Mesenchymal stem cell (in vitro differentiated cells and primary cell): ENCODE measurements around the gene DNAJB7.

Experiments used
- DNase-seq: peaks from one replicate; pipeline ENCODE4 v3.0.0-alpha.2; 2013
- H2AFZ ChIP-seq: one replicate; pipeline ENCODE4 v1.6.1; 2013; ENCODE audit warnings: low read depth, mild to moderate bottlenecking, control low read depth, inconsistent platforms, low read length, moderate library complexity
- H2AK5ac ChIP-seq: 2 replicates; pipeline ENCODE4 v1.6.1; 2013; ENCODE audit warnings: low read length, moderate library complexity, mild to moderate bottlenecking, inconsistent platforms; ENCODE audit not compliant: severe bottlenecking
- H2BK120ac ChIP-seq: one replicate; pipeline ENCODE4 v1.6.1; 2013; ENCODE audit warnings: low read depth, mild to moderate bottlenecking, inconsistent platforms, low read length, moderate library complexity
- H2BK12ac ChIP-seq, 2 experiments: one replicate each; pipeline ENCODE4 v1.6.1; 2013; ENCODE audit warnings: inconsistent platforms in 2 of 2, low read length in 2 of 2, mild to moderate bottlenecking in 2 of 2, moderate library complexity in 2 of 2, control low read depth in 1 of 2
- H2BK15ac ChIP-seq: one replicate; pipeline ENCODE4 v1.6.1; 2013; ENCODE audit warnings: mild to moderate bottlenecking, low read depth, inconsistent platforms; ENCODE audit not compliant: poor library complexity, severe bottlenecking
- H2BK5ac ChIP-seq: 2 replicates; pipeline ENCODE4 v1.6.1; 2013; ENCODE audit warnings: low read depth, mild to moderate bottlenecking, low read length, control low read depth, inconsistent platforms; ENCODE audit not compliant: poor library complexity, severe bottlenecking
- H3K14ac ChIP-seq, 2 experiments: one replicate each; pipeline ENCODE4 v1.6.1; 2013; ENCODE audit warnings: inconsistent platforms in 2 of 2, low read length in 2 of 2, control low read depth in 1 of 2, mild to moderate bottlenecking in 1 of 2, moderate library complexity in 1 of 2
- H3K18ac ChIP-seq, 2 experiments: one replicate each; pipeline ENCODE4 v1.6.1; 2013; ENCODE audit warnings: inconsistent platforms in 2 of 2, low read length in 2 of 2, control low read depth in 1 of 2, low read depth in 1 of 2, mild to moderate bottlenecking in 1 of 2
- H3K23ac ChIP-seq, 2 experiments: one replicate each; pipeline ENCODE4 v1.6.1; 2013; ENCODE audit warnings: inconsistent platforms in 2 of 2, low read length in 2 of 2, mild to moderate bottlenecking in 2 of 2, moderate library complexity in 2 of 2, control low read depth in 1 of 2
- H3K27ac ChIP-seq: 2 replicates; pipeline ENCODE4 v1.5.1; 2013; ENCODE audit warnings: mild to moderate bottlenecking, moderate library complexity, low read length, control low read depth, inconsistent platforms; ENCODE audit not compliant: poor library complexity, severe bottlenecking
- H3K27me3 ChIP-seq, 2 experiments: 2 replicates each; pipeline versions ENCODE4 v1.6.1 to v1.7.0; 2013; ENCODE audit warnings: low read length in 2 of 2, mild to moderate bottlenecking in 2 of 2, moderate library complexity in 2 of 2, control low read depth in 1 of 2, inconsistent platforms in 1 of 2; ENCODE audit not compliant: control insufficient read depth in 1 of 2, insufficient read depth in 1 of 2
- H3K36me3 ChIP-seq, 2 experiments: 2 replicates each; pipeline versions ENCODE4 v1.6.1 to v1.7.0; 2013; ENCODE audit warnings: low read length in 2 of 2, control low read depth in 1 of 2, inconsistent platforms in 1 of 2, low read depth in 1 of 2, mild to moderate bottlenecking in 1 of 2; ENCODE audit not compliant: insufficient read depth in 2 of 2, control insufficient read depth in 1 of 2
- H3K4ac ChIP-seq, 2 experiments: one replicate each; pipeline ENCODE4 v1.6.1; 2013; ENCODE audit warnings: inconsistent platforms in 2 of 2, low read length in 2 of 2, mild to moderate bottlenecking in 2 of 2, moderate library complexity in 2 of 2, control low read depth in 1 of 2, low read depth in 1 of 2
- H3K4me1 ChIP-seq: 2 replicates; pipeline ENCODE4 v1.6.1; 2013; ENCODE audit warnings: low read depth, low read length, control low read depth; ENCODE audit not compliant: control insufficient read depth, insufficient read depth
- H3K4me2 ChIP-seq: 2 replicates; pipeline ENCODE4 v1.6.1; 2013; ENCODE audit warnings: low read length, mild to moderate bottlenecking, inconsistent platforms; ENCODE audit not compliant: poor library complexity, severe bottlenecking
- H3K4me3 ChIP-seq, 2 experiments: 2 replicates each; pipeline versions ENCODE4 v1.5.1 to v1.7.0; 2013; ENCODE audit warnings: low read length in 2 of 2, mild to moderate bottlenecking in 2 of 2, control low read depth in 1 of 2, low read depth in 1 of 2; ENCODE audit not compliant: insufficient read depth in 1 of 2
- H3K79me1 ChIP-seq: replicated peaks from 2 replicates; pipeline ENCODE4 v1.6.1; 2013; ENCODE audit warnings: mild to moderate bottlenecking, control low read depth, low read length, inconsistent platforms; ENCODE audit not compliant: poor library complexity, severe bottlenecking
- H3K9ac ChIP-seq: 2 replicates; pipeline ENCODE4 v1.7.0; 2013; ENCODE audit warnings: mild to moderate bottlenecking, low read length, moderate library complexity
- H3K9me3 ChIP-seq: 2 replicates; pipeline ENCODE4 v1.7.0; 2013; ENCODE audit warnings: mild to moderate bottlenecking, low read length; ENCODE audit not compliant: control insufficient read depth
- H4K8ac ChIP-seq: one replicate; pipeline ENCODE4 v1.6.1; 2013; ENCODE audit warnings: inconsistent platforms, mild to moderate bottlenecking, low read length, moderate library complexity
- H4K91ac ChIP-seq: one replicate; pipeline ENCODE4 v1.6.1; 2013; ENCODE audit warnings: mild to moderate bottlenecking, low read length, inconsistent platforms
- WGBS: methylation state at CpG from one replicate; pipeline ENCODE4 v1.1.7; 2013; ENCODE audit warnings: mixed read lengths; 5-methylcytosine and 5-hydroxymethylcytosine counted together

DNAJB7 gene

GRCh38 chr22:40894417-40894816 lies 32.5 kb upstream of the DNAJB7 start:
- H3K9ac ChIP-seq, result no peak overlapping the region
- H3K14ac ChIP-seq, result no peak overlapping the region
- no peak overlapping the region for H4K8ac ChIP-seq
- no peak overlapping the region for H2AK5ac ChIP-seq
- WGBS, result over 99% methylated on average over 3 of the region's 4 CpGs
- no peak overlapping the region for H3K18ac ChIP-seq
- H3K36me3 ChIP-seq, result peaks cover 5 to 44% of the 10 kb centered on the region in 2 experiments
- H2BK120ac ChIP-seq, result no peak overlapping the region
- H3K27ac ChIP-seq, result no peak overlapping the region
- no peaks in the 10 kb centered on the region for H3K4me1 ChIP-seq
- no peak overlapping the region for H2BK15ac ChIP-seq
- DNase-seq, result no peak
- no peak overlapping the region for H3K4ac ChIP-seq
- no peaks in the 10 kb centered on the region for H3K9me3 ChIP-seq
- no peaks in the 10 kb centered on the region for H3K27me3 ChIP-seq
- H3K4me3 ChIP-seq, result no peak overlapping the region
- H2BK12ac ChIP-seq, result no peak overlapping the region
- H3K4me2 ChIP-seq, result no peak overlapping the region
- H4K91ac ChIP-seq, result no peak overlapping the region
- peaks cover 4% of the 10 kb centered on the region for H3K79me1 ChIP-seq
- H2AFZ ChIP-seq, result no peak overlapping the region
- H2BK5ac ChIP-seq, result no peak overlapping the region
- H3K23ac ChIP-seq, result no peak overlapping the region

DNA sequence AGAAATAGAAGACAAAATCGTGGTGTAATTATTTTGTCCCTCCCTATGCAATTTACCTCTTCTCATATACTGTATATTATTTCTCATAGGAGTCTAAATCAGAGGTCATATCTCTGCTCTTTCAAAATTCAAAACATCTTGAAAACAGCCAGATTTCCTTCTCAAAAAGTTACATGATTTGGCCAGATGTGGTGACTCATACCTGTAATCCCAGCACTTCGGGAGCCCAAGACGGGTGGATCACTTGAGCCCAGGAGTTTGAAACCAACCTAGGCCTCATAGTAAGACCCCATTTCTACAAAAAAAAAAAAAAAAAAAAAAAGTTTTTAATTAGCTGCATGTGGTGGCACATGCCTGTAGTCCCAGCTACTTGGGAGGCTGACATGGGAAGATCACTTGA lies 29.0 kb upstream of the DNAJB7 start:
- Histone ChIP-seq H2BK5ac (no peak overlapping the region), H3K27me3 (no peaks in the 10 kb centered on the region), H3K4me2 (no peak overlapping the region), H3K36me3 (peaks cover 17 to 68% of the 10 kb centered on the region in 2 experiments), H3K27ac (no peak overlapping the region), H3K79me1 (peaks cover 13% of the 10 kb centered on the region), H3K23ac (no peak overlapping the region), H3K9ac (no peak overlapping the region), H3K4me3 (no peak overlapping the region), H2AFZ (no peak overlapping the region), H4K91ac (no peak overlapping the region), H2BK120ac (no peak overlapping the region), H2AK5ac (no peak overlapping the region), H3K14ac (no peak overlapping the region), H2BK12ac (no peak overlapping the region), H3K4me1 (no peaks in the 10 kb centered on the region), H4K8ac (no peak overlapping the region), H3K4ac (no peak overlapping the region), H2BK15ac (no peak overlapping the region), H3K9me3 (no peaks in the 10 kb centered on the region), H3K18ac (no peak overlapping the region)
- WGBS, result 83% methylated on average over 1 of the region's 3 CpGs
- no peak for DNase-seq

GRCh38 chr22:40889116-40889515 lies 27.2 kb upstream of the DNAJB7 start:
- Histone ChIP-seq H3K36me3 (peaks cover 19 to 66% of the 10 kb centered on the region in 2 experiments), H2BK12ac (no peak overlapping the region), H3K27ac (no peak overlapping the region), H3K4me3 (no peak overlapping the region), H4K91ac (no peak overlapping the region), H2BK120ac (no peak overlapping the region), H2BK5ac (no peak overlapping the region), H3K4me1 (no peaks in the 10 kb centered on the region), H3K4ac (no peak overlapping the region), H3K4me2 (no peak overlapping the region), H3K27me3 (no peaks in the 10 kb centered on the region), H4K8ac (no peak overlapping the region), H2AFZ (no peak overlapping the region), H3K79me1 (peaks cover 15% of the 10 kb centered on the region), H3K18ac (no peak overlapping the region), H3K9ac (no peak overlapping the region), H2AK5ac (no peak overlapping the region), H3K23ac (no peak overlapping the region), H3K9me3 (no peaks in the 10 kb centered on the region), H2BK15ac (no peak overlapping the region), H3K14ac (no peak overlapping the region)
- DNase-seq, result no peak

GRCh38 chr22:40878922-40879321 lies 17.0 kb upstream of the DNAJB7 start:
- Histone ChIP-seq H3K4me2 (no peak overlapping the region), H3K23ac (no peak overlapping the region), H2AFZ (no peak overlapping the region), H3K9me3 (no peaks in the 10 kb centered on the region), H4K8ac (no peak overlapping the region), H2BK5ac (no peak overlapping the region), H2AK5ac (no peak overlapping the region), H3K18ac (no peak overlapping the region), H3K14ac (no peak overlapping the region), H2BK120ac (no peak overlapping the region), H3K36me3 (peaks cover 16 to 77% of the 10 kb centered on the region in 2 experiments), H3K4me1 (no peaks in the 10 kb centered on the region), H3K4ac (no peak overlapping the region), H2BK15ac (no peak overlapping the region), H3K9ac (no peak overlapping the region), H3K4me3 (no peak overlapping the region), H3K79me1 (peaks cover 12% of the 10 kb centered on the region), H4K91ac (no peak overlapping the region), H3K27me3 (no peaks in the 10 kb centered on the region), H3K27ac (no peak overlapping the region), H2BK12ac (no peak overlapping the region)
- WGBS, result 100% methylated on average over 1 of the region's 2 CpGs
- no peak for DNase-seq
